PC-3 (cell line): ENCODE data around the gene ARRB1. TPM values are rescaled to one million over a fixed set of nuclear protein-coding genes. Genes with fewer than 3 reads are reported as not detected.

ENCODE experiments used
- ATAC-seq: fragments of 200-7000 bp; cut with Tn5 transposase; 2 replicates; pipeline ENCODE4 v1.9.1; 2020; ENCODE audit warnings: mild to moderate bottlenecking, moderate library complexity
- BruUV-seq: library from RNA; stranded (reverse); fragments of 400-500 nt; replicated peaks from 2 replicates; lab custom pipeline; 2021; lab: Mats Ljungman, UMichigan
- CTCF ChIA-PET: fragments of 300-600 bp; sonication (Branson Sonifier 250); formaldehyde crosslinking; loops from one replicate; lab custom pipeline; 2022; ENCODE audit warnings: antibody characterized with exemption; lab: Charles Lee
- POLR2A ChIA-PET: fragments of 300-600 bp; sonication (Branson Sonifier 250); formaldehyde crosslinking; loops from one replicate; lab custom pipeline; 2022; ENCODE audit warnings: antibody characterized with exemption; ENCODE audit not compliant: unreplicated experiment; lab: Charles Lee
- DNase-seq: peaks from one replicate; pipeline ENCODE4 v3.0.0-alpha.2; 2015
- H2AFZ ChIP-seq: fragments of 300-600 bp; sonication (generic); 2 replicates; pipeline ENCODE4 v1.6.0; 2016; ENCODE audit warnings: antibody characterized with exemption, low read length
- H3F3A ChIP-seq: fragments of 300-600 bp; sonication (generic); one replicate; pipeline ENCODE4 v1.6.0; 2017; ENCODE audit warnings: antibody characterized with exemption, low read length, control low read depth, mild to moderate bottlenecking; ENCODE audit not compliant: unreplicated experiment
- H3K27ac ChIP-seq: fragments of 300-600 bp; sonication (generic); 2 replicates; pipeline ENCODE4 v1.5.1; 2016; ENCODE audit warnings: mild to moderate bottlenecking, low read length
- H3K27me3 ChIP-seq: fragments of 300-600 bp; sonication (generic); 2 replicates; pipeline ENCODE4 v1.6.1; 2016; ENCODE audit warnings: low read length, mixed read lengths
- H3K36me3 ChIP-seq: fragments of 300-600 bp; sonication (generic); 2 replicates; pipeline ENCODE4 v1.6.1; 2016; ENCODE audit warnings: low read depth, mixed run types, low read length, mixed read lengths
- H3K4me1 ChIP-seq: fragments of 300-600 bp; sonication (generic); 2 replicates; pipeline ENCODE4 v1.5.1; 2016; ENCODE audit warnings: low read length; ENCODE audit not compliant: insufficient read depth
- H3K4me2 ChIP-seq: fragments of 300-600 bp; sonication (generic); 2 replicates; pipeline ENCODE4 v1.6.0; 2016; ENCODE audit warnings: low read length
- H3K4me3 ChIP-seq: fragments of 300-600 bp; sonication (generic); 2 replicates; pipeline ENCODE4 v1.5.1; 2016; ENCODE audit warnings: mild to moderate bottlenecking, low read length, mixed read lengths
- H3K79me2 ChIP-seq: fragments of 300-600 bp; sonication (generic); 2 replicates; pipeline ENCODE4 v1.6.1; 2017; ENCODE audit warnings: low read length, mixed read lengths
- H3K9ac ChIP-seq: fragments of 300-600 bp; sonication (generic); 2 replicates; pipeline ENCODE4 v1.6.0; 2016; ENCODE audit warnings: mild to moderate bottlenecking, low read length
- H3K9me2 ChIP-seq: fragments of 300-600 bp; sonication (generic); replicated peaks from 2 replicates; pipeline ENCODE4 v1.6.1; 2016; ENCODE audit warnings: mixed run types, low read length, mixed read lengths
- H3K9me3 ChIP-seq: fragments of 300-600 bp; sonication (generic); 2 replicates; pipeline ENCODE4 v1.6.1; 2016; ENCODE audit warnings: low read length, mixed read lengths
- H4K20me1 ChIP-seq: fragments of 300-600 bp; sonication (generic); 2 replicates; pipeline ENCODE4 v1.6.1; 2016; ENCODE audit warnings: low read length, mixed read lengths
- CTCF ChIP-seq: fragments of 300-600 bp; sonication (generic); conservative IDR thresholded peaks from 2 replicates; pipeline ENCODE4 v1.5.1; 2017; ENCODE audit warnings: antibody characterized with exemption, low read depth, mild to moderate bottlenecking, low read length
- EZH2 ChIP-seq: fragments of 300-600 bp; sonication (generic); IDR thresholded peaks from one replicate; pipeline ENCODE4 v1.6.1; 2017; ENCODE audit warnings: antibody characterized with exemption, mild to moderate bottlenecking, low read length; ENCODE audit not compliant: unreplicated experiment
- EZH2phosphoT487 ChIP-seq: fragments of 300-600 bp; sonication (generic); IDR thresholded peaks from 2 replicates; pipeline ENCODE4 v1.6.1; 2018; ENCODE audit warnings: mild to moderate bottlenecking, antibody characterized with exemption, low read length, borderline replicate concordance
- intact Hi-C: fragments of 100-400 bp; cut with micrococcal nuclease; formaldehyde crosslinking; loops from 2 replicates; pipeline ENCODE4 v1.9.0; 2023
- total RNA-seq: library from RNA; depleted of rRNA; stranded (reverse); fragments of >200 nt; gene quantifications from 2 replicates; pipeline ENCODE4 v1.2.3, GENCODE V29; 2014

Gene ARRB1
- total RNA-seq, 1 experiment from 2014 or later: 19.1 TPM

- ATAC-seq (peak; percentile 40), DNase-seq (peak; percentile 95)
- POLR2A ChIA-PET: no interaction called here
- Histone ChIP-seq H3K4me1 (peaks cover 41% of the 10 kb centered on the region), H3K4me3 (no peak overlapping the region), H3K27me3 (no peaks in the 10 kb centered on the region), H3F3A (peaks cover 11% of the 10 kb centered on the region), H3K79me2 (no peaks in the 10 kb centered on the region), H3K27ac (peak overlapping the region; percentile 8; the same call in 1 of the 2 replicates), H3K9me2 (no peaks in the 10 kb centered on the region), H2AFZ (peak overlapping the region; percentile 77), H3K36me3 (no peaks in the 10 kb centered on the region), H3K4me2 (peak overlapping the region; percentile 48), H4K20me1 (no peaks in the 10 kb centered on the region), H3K9ac (no peak overlapping the region; the same call in 1 of the 2 replicates), H3K9me3 (no peaks in the 10 kb centered on the region)
- CTCF ChIA-PET: interaction anchor here (0.6 to 1.7 kb wide), 5 partner anchors 12 to 143 kb away, joined by 3 to 6 read pairs (median 5); partner anchors contain the start of gene GDPD5
- BruUV-seq: no TSS peak
- TF ChIP-seq CTCF (peak; percentile 98), EZH2 (no peak), EZH2phosphoT487 (no peak)
- intact Hi-C loops: loop anchor here (1.0 to 2.0 kb wide), 5 partner anchors 18 to 144 kb away; no protein-coding TSS in a partner anchor
Measured at GRCh38 chr11:75388386-75389275, 37.2 kb upstream of the ARRB1 start.

GRCh38 chr11:75387736-75388294, 36.4 kb upstream of the ARRB1 start:
- TF ChIP-seq CTCF (no peak), EZH2phosphoT487 (no peak), EZH2 (no peak)
- Histone ChIP-seq H3K36me3 (no peaks in the 10 kb centered on the region), H4K20me1 (no peaks in the 10 kb centered on the region), H3K4me1 (peaks cover 41% of the 10 kb centered on the region), H3K79me2 (no peaks in the 10 kb centered on the region), H3K4me3 (no peak overlapping the region), H3F3A (peaks cover 11% of the 10 kb centered on the region), H2AFZ (no peak overlapping the region), H3K9ac (no peak overlapping the region), H3K4me2 (no peak overlapping the region), H3K27ac (no peak overlapping the region), H3K9me3 (no peaks in the 10 kb centered on the region), H3K9me2 (no peaks in the 10 kb centered on the region), H3K27me3 (no peaks in the 10 kb centered on the region)
- no peak for ATAC-seq
- no peak for DNase-seq
- ChIA-PET POLR2A (no interaction called here), CTCF (interaction anchor here (0.6 to 1.7 kb wide), 6 partner anchors 13 to 144 kb away, joined by 3 to 11 read pairs (median 5); partner anchors contain the start of gene GDPD5)
- intact Hi-C loops: loop anchor here (1.0 to 2.0 kb wide), 5 partner anchors 19 to 144 kb away; no protein-coding TSS in a partner anchor
- BruUV-seq: no TSS peak
